CD4-positive, alpha-beta T cell (primary cell): ENCODE results near the gene CD53. TPM values are rescaled to one million over a fixed set of nuclear protein-coding genes. Genes with fewer than 3 reads are reported as not detected.

ENCODE experiments used
- ATAC-seq: fragments of 200-7000 bp; cut with Tn5 transposase; one replicate; pipeline ENCODE4 v1.10.0; 2022; ENCODE audit warnings: mild to moderate bottlenecking; ENCODE audit not compliant: poor library complexity
- CTCF ChIA-PET: fragments of 350-600 bp; sonication (Branson Sonifier 250); formaldehyde crosslinking; loops from one replicate; lab custom pipeline; 2021; ENCODE audit warnings: antibody characterized with exemption, inconsistent platforms; lab: Charles Lee
- POLR2A ChIA-PET: fragments of 350-600 bp; sonication (Branson Sonifier 250); formaldehyde crosslinking; loops from one replicate; lab custom pipeline; 2021; ENCODE audit warnings: antibody characterized with exemption, inconsistent platforms; lab: Charles Lee
- DNase-seq, 14 experiments: peaks; one replicate each; pipeline ENCODE4 v3.0.0-alpha.2; 2013 to 2020; ENCODE audit warnings: mixed read lengths in 2 of 14
- H3K27ac ChIP-seq, 2 donors: one replicate each; pipeline versions ENCODE4 v1.5.1 to v1.7.0; 2013; ENCODE audit warnings: low read length in 2 of 2, low read depth in 1 of 2, mild to moderate bottlenecking in 1 of 2
- H3K27me3 ChIP-seq, 2 experiments: 1 replicate in 1 of 2; 2 replicates in 1 of 2; pipeline versions ENCODE4 v1.6.1 to v1.7.0; 2013; ENCODE audit warnings: low read length in 2 of 2, control low read depth in 1 of 2, mild to moderate bottlenecking in 1 of 2, moderate library complexity in 1 of 2; ENCODE audit not compliant: insufficient read depth in 2 of 2, control insufficient read depth in 1 of 2
- H3K36me3 ChIP-seq: one replicate; pipeline ENCODE4 v1.6.1; 2013; ENCODE audit warnings: low read length, control low read depth; ENCODE audit not compliant: insufficient read depth
- H3K4me1 ChIP-seq: one replicate; pipeline ENCODE4 v1.6.1; 2013; ENCODE audit warnings: low read length, control low read depth; ENCODE audit not compliant: insufficient read depth
- H3K4me3 ChIP-seq: one replicate; pipeline ENCODE4 v1.5.1; 2013; ENCODE audit warnings: mild to moderate bottlenecking, low read length, moderate library complexity
- H3K9me3 ChIP-seq, 2 experiments: 1 replicate in 1 of 2; 2 replicates in 1 of 2; pipeline versions ENCODE4 v1.6.1 to v1.7.0; 2013; ENCODE audit warnings: low read length in 2 of 2, mild to moderate bottlenecking in 2 of 2, control low read depth in 1 of 2, moderate library complexity in 1 of 2; ENCODE audit not compliant: control insufficient read depth in 1 of 2, insufficient read depth in 1 of 2
- H3K27ac Mint-ChIP-seq: one replicate; pipeline ENCODE4 v1.8.0; 2020; ENCODE audit warnings: mixed read lengths
- H3K27me3 Mint-ChIP-seq: one replicate; pipeline ENCODE4 v1.8.0; 2021; ENCODE audit warnings: mixed read lengths
- H3K36me3 Mint-ChIP-seq: one replicate; pipeline ENCODE4 v1.8.0; 2021; ENCODE audit warnings: low read depth, mixed read lengths
- H3K4me1 Mint-ChIP-seq: one replicate; pipeline ENCODE4 v1.8.0; 2021; ENCODE audit warnings: low read depth, mixed read lengths
- H3K4me3 Mint-ChIP-seq: one replicate; pipeline ENCODE4 v1.8.0; 2020; ENCODE audit warnings: mild to moderate bottlenecking, mixed read lengths
- H3K9me3 Mint-ChIP-seq: one replicate; pipeline ENCODE4 v1.8.0; 2020; ENCODE audit warnings: mixed read lengths
- intact Hi-C, 2 experiments: fragments of 100-400 bp; cut with DNase I in 1 of 2; cut with micrococcal nuclease in 1 of 2; formaldehyde crosslinking; loops; one replicate each; pipeline versions ENCODE4 v1.15.1 to v1.9.0; 2023 to 2025; cut with DNase I, micrococcal nuclease
- total RNA-seq, 174 experiments: library from RNA in 2 of 174; stranded (reverse) in 2 of 174; gene quantifications; one replicate each; pipeline ENCODE4 v1.2.3 and lab custom pipeline; 2021 to 2026
- TF ChIP-seq, protein P1 (sequence below): fragments of 200-600 bp; IDR thresholded peaks from one replicate; pipeline ENCODE4 v1.8.0; 2022; ENCODE audit warnings: antibody characterized with exemption, mild to moderate bottlenecking

The CD53 gene
- total RNA-seq, 2 experiments from 2014 or later = 169 to 176 TPM

- Mint-ChIP-seq H3K4me3 (no peak overlapping the region), H3K27ac (no peak overlapping the region), H3K27me3 (peaks cover 7% of the 10 kb centered on the region), H3K4me1 (peaks cover 5% of the 10 kb centered on the region), H3K36me3 (no peaks in the 10 kb centered on the region), H3K9me3 (no peaks in the 10 kb centered on the region)
- Histone ChIP-seq H3K4me3 (no peak overlapping the region), H3K36me3 (no peaks in the 10 kb centered on the region), H3K4me1 (no peaks in the 10 kb centered on the region), H3K27me3 (no peaks in the 10 kb centered on the region), H3K9me3 (no peaks in the 10 kb centered on the region), H3K27ac (no peak overlapping the region)
- intact Hi-C loops = no loop called here
- DNase-seq (no peak), ATAC-seq (no peak)
- ChIA-PET CTCF (no interaction called here), POLR2A (no interaction called here)
- TF ChIP-seq, protein P1, sequence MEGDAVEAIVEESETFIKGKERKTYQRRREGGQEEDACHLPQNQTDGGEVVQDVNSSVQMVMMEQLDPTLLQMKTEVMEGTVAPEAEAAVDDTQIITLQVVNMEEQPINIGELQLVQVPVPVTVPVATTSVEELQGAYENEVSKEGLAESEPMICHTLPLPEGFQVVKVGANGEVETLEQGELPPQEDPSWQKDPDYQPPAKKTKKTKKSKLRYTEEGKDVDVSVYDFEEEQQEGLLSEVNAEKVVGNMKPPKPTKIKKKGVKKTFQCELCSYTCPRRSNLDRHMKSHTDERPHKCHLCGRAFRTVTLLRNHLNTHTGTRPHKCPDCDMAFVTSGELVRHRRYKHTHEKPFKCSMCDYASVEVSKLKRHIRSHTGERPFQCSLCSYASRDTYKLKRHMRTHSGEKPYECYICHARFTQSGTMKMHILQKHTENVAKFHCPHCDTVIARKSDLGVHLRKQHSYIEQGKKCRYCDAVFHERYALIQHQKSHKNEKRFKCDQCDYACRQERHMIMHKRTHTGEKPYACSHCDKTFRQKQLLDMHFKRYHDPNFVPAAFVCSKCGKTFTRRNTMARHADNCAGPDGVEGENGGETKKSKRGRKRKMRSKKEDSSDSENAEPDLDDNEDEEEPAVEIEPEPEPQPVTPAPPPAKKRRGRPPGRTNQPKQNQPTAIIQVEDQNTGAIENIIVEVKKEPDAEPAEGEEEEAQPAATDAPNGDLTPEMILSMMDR = no peak
Measured at GRCh38 chr1:110856410-110856809, 16.5 kb upstream of the CD53 start.

GRCh38 chr1:110857964-110858948 is 14.7 kb upstream of the CD53 start:
- no peak overlapping the region for H3K27ac Mint-ChIP-seq
- H3K4me3 Mint-ChIP-seq = no peak overlapping the region
- Histone ChIP-seq H3K27me3 (no peaks in the 10 kb centered on the region), H3K4me3 (no peak overlapping the region), H3K4me1 (no peaks in the 10 kb centered on the region), H3K27ac (no peak overlapping the region), H3K9me3 (no peaks in the 10 kb centered on the region), H3K36me3 (no peaks in the 10 kb centered on the region)
- intact Hi-C loops = no loop called here
- DNase-seq = no peak
- TF ChIP-seq, protein P1 = no peak
- H3K36me3 Mint-ChIP-seq = no peaks in the 10 kb centered on the region
- POLR2A ChIA-PET = no interaction called here
- CTCF ChIA-PET = no interaction called here
- H3K27me3 Mint-ChIP-seq = peaks cover 7% of the 10 kb centered on the region
- H3K4me1 Mint-ChIP-seq = peaks cover 10% of the 10 kb centered on the region
- H3K9me3 Mint-ChIP-seq = peaks cover 3% of the 10 kb centered on the region
- no peak for ATAC-seq

DNA sequence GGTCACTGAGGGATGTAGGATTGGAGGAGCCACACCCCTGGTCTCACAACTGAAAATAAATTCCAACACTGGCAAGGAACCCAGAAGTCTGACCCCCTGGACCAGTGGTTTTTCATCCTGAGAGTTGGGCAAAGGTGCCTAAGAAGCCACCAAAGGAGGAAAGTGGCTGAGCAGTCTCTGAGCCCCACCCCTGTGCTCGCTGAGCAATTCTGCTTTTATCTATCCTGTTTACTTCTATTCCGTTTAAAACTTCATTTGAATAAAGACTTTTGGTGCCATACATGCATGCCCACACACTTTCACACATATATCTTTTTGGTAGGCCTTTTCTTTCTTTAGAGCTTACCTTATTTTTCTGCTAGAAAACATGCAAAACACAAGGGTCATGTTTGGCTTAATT is 13.9 kb upstream of the CD53 start:
- ATAC-seq = no peak
- Histone ChIP-seq H3K9me3 (no peaks in the 10 kb centered on the region), H3K27ac (no peak overlapping the region), H3K36me3 (no peaks in the 10 kb centered on the region), H3K4me1 (peaks cover under 1% of the 10 kb centered on the region), H3K27me3 (no peaks in the 10 kb centered on the region), H3K4me3 (no peak overlapping the region)
- ChIA-PET CTCF (no interaction called here), POLR2A (no interaction called here)
- TF ChIP-seq, protein P1 = no peak
- DNase-seq = no peak
- H3K27me3 Mint-ChIP-seq = peaks cover 6% of the 10 kb centered on the region
- no peak overlapping the region for H3K27ac Mint-ChIP-seq
- no peaks in the 10 kb centered on the region for H3K36me3 Mint-ChIP-seq
- H3K4me3 Mint-ChIP-seq = no peak overlapping the region
- H3K4me1 Mint-ChIP-seq = peaks cover 14% of the 10 kb centered on the region
- intact Hi-C loops = no loop called here
- peaks cover 7% of the 10 kb centered on the region for H3K9me3 Mint-ChIP-seq
